GM12874 (cell line): ENCODE measurements around the gene DNAH6.

Source experiments
- TF ChIP-seq, protein P1 (sequence below): IDR thresholded peaks from 2 replicates; pipeline ENCODE4 v1.5.1; 2011; ENCODE audit warnings: low read depth, mild to moderate bottlenecking, control low read depth, low read length, moderate library complexity; ENCODE audit not compliant: insufficient read depth

DNAH6 gene

DNA sequence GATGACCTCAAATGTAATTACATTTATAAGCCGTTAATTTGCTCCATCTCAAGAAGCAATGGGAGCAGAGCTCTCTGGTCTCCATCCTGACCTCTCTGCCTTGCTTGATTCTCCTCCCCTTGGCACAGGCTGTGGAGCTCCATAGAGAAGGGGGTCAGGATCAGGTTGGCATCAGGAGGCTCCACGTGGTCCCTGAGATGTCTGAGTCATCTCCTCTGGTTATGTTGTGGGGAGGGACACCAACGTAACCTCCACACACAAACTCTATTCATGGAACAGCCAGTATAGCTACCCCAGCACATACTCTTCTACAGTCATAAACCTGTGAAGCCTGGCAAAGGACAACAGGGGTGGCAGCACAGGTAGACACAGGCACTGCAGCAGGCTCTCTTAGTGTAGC, 335.6 kb downstream of the DNAH6 start:
- TF ChIP-seq, protein P1, sequence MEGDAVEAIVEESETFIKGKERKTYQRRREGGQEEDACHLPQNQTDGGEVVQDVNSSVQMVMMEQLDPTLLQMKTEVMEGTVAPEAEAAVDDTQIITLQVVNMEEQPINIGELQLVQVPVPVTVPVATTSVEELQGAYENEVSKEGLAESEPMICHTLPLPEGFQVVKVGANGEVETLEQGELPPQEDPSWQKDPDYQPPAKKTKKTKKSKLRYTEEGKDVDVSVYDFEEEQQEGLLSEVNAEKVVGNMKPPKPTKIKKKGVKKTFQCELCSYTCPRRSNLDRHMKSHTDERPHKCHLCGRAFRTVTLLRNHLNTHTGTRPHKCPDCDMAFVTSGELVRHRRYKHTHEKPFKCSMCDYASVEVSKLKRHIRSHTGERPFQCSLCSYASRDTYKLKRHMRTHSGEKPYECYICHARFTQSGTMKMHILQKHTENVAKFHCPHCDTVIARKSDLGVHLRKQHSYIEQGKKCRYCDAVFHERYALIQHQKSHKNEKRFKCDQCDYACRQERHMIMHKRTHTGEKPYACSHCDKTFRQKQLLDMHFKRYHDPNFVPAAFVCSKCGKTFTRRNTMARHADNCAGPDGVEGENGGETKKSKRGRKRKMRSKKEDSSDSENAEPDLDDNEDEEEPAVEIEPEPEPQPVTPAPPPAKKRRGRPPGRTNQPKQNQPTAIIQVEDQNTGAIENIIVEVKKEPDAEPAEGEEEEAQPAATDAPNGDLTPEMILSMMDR = no peak

DNA sequence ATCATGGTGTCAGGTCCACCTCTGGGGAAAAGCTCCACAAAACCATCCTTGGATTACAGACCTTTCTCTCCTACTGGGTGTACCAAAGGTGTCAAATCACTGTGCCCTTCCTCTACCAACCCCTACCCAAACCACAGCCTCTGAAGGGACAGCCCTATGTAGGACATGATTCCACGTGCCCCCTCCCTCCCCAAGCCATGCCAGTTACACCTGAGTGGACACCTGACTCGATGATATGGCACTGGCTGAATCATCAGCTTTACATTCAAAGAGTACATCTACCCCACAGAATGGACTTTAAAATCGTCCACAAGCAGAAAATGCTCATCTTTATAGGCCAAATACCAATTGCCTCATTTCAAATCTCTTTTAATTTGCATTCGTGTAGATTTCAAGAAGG, 338.6 kb downstream of the DNAH6 start:
- TF ChIP-seq, protein P1 = no peak

DNA sequence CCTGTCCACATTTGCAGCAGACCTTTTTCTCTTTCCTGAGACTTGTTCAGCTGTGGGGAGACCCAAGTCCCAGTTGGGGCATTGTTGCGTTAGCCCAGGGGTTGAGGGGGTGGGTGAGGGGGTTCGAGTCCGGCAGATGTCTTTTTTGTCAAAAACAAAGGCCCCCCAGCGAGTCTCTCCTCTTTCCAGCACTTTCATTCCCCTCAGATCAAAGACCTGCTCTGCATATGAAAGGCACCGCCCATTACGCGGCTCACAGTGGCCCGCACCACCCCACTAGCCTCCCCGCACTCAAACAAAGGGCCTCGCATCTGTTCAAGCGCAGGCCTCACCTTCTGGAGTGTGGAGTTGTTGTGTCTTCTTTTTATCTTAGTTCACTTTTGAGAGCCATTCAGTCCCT, 339.4 kb downstream of the DNAH6 start:
- TF ChIP-seq, protein P1 = no peak

DNA sequence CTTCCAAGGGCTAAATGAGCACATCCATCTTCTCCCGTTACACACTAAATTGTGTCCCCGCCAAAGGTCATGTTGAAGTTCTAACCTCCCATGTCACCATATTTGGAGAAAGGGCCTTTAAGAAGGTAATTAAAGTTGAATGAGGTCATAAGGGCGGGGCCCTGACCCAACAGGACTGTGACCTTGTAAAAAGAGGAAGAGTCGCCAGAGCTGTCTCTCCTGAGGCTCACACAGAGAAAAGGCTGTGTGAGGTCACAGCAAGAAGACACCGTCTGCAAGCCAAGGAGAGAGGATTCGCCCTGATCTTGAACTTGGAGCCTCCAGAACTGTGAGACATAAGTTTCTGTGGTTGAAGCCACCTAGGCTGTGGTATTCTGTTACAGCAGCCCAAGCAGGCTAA, 340.5 kb downstream of the DNAH6 start:
- TF ChIP-seq, protein P1 = no peak

DNA sequence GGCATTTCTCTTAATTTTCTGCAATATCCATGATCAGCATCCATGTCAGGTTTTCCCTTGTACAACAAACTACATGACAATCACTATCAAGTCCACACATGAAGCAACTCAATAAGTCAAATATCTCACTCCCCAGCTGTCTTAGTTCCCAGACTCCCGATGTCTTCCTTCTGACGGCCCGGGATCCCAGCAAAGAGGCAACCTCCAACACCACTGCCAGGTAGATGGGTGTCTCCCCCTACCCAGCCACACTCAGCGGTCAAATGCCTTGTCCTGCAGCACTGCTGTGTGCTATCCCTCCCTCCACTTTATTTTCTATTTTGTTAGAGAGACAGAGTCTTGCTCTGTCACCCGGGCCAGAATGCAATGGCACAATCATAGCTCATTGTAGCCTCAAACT, 341.3 kb downstream of the DNAH6 start:
- TF ChIP-seq, protein P1 = no peak

DNA sequence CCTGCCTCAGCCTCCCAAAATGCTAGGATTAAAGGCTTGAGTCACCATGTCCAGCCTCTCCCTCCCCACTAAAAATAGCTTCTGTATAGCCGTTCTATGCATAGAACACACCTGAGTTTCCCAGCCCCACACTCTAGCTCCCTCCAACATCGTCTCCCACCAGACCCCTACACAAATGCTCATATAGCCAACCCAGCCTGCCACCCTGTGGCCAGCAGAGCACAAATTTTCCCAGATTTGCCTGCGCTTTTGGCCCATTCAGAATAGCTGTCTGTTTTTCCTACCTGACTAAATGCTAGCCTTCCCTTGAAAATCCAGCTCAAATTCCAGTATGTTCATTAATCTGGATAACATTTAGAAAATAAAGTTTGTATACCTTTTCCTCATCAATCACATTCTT, 341.8 kb downstream of the DNAH6 start:
- TF ChIP-seq, protein P1 = no peak

DNA sequence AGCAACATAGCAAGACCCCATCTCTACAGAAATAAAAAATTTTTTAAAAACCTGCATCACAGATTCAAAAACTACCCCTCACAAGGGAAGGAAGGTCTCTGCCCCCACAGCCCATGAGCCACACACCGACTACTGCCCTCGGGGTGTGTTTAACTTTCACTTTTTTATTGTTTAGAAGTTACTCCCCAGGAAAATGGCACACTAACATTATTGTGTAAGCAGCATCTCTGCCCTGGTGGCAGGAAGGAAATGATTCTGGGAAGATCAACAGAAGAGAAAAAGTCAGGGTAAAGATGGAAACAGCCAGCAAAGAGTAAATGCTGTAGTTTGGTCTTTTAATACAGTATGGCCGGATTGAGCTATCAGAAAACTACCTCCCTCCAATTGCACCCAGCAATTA, 342.6 kb downstream of the DNAH6 start:
- TF ChIP-seq, protein P1 = no peak

DNA sequence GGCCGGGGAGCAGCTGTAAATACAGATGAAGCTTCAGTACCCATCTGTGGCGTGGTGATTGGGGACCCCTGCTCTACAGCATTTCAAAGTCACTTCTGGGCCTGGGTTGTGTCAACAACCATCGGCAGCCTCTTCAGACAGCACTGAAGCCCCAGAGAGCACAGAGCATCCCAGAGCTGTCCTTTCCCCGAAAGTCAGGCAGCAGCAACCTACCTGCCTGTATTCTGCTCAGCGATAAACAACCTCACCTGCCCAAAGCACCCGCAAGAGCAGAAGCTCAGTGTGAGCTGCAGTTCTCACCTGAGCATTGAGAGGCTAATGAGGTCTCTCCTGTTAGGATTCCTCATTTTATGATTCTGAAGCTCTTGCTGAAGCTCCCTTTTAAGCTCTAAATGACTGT, 345.2 kb downstream of the DNAH6 start:
- TF ChIP-seq, protein P1 = no peak
